Measurements from ENCODE around the gene GLI3.

Gene GLI3

GRCh38 chr7:42035210-42035609 is 201.8 kb downstream of the GLI3 start:
- no peak overlapping the region for H3K4me3 ChIP-seq (ENCODE audit: low read depth, low read length)
- TF ChIP-seq CTCF (IDR thresholded peaks at IDR 0.05; ENCODE audit: borderline replicate concordance, insufficient read depth, low read depth, low read length) = no peak

GRCh38 chr7:42033480-42033879 is 203.5 kb downstream of the GLI3 start:
- no peak for TF ChIP-seq CTCF (IDR thresholded peaks at IDR 0.05; ENCODE audit: borderline replicate concordance, insufficient read depth, low read depth, low read length)
- H3K4me3 ChIP-seq (ENCODE audit: low read depth, low read length) = no peak overlapping the region

GRCh38 chr7:42029405-42029804 is 207.6 kb downstream of the GLI3 start:
- TF ChIP-seq CTCF (IDR thresholded peaks at IDR 0.05; ENCODE audit: borderline replicate concordance, insufficient read depth, low read depth, low read length) = no peak
- no peak overlapping the region for H3K4me3 ChIP-seq (ENCODE audit: low read depth, low read length)

GRCh38 chr7:42027521-42027920 is 209.5 kb downstream of the GLI3 start:
- no peak for TF ChIP-seq CTCF (IDR thresholded peaks at IDR 0.05; ENCODE audit: borderline replicate concordance, insufficient read depth, low read depth, low read length)
- no peak overlapping the region for H3K4me3 ChIP-seq (ENCODE audit: low read depth, low read length)

- no peak overlapping the region for H3K4me3 ChIP-seq (ENCODE audit: low read depth, low read length)
- no peak for TF ChIP-seq CTCF (IDR thresholded peaks at IDR 0.05; ENCODE audit: borderline replicate concordance, insufficient read depth, low read depth, low read length)
Measured at GRCh38 chr7:42026622-42027197, 210.3 kb downstream of the GLI3 start.

GRCh38 chr7:42025635-42026375 is 211.2 kb downstream of the GLI3 start:
- H3K4me3 ChIP-seq (ENCODE audit: low read depth, low read length) = no peak overlapping the region
- no peak for TF ChIP-seq CTCF (IDR thresholded peaks at IDR 0.05; ENCODE audit: borderline replicate concordance, insufficient read depth, low read depth, low read length)

- H3K4me3 ChIP-seq (ENCODE audit: low read depth, low read length) = no peak overlapping the region
- TF ChIP-seq CTCF (IDR thresholded peaks at IDR 0.05; ENCODE audit: borderline replicate concordance, insufficient read depth, low read depth, low read length) = no peak
Measured at GRCh38 chr7:42024537-42024936, 212.5 kb downstream of the GLI3 start.
